GM23248 (cell line): ENCODE measurements around the gene ST6GALNAC3.

ENCODE experiments used
- EZH2 ChIP-seq: fragments of 200-600 bp; sonication (generic); IDR thresholded peaks from 2 replicates; pipeline ENCODE4 v1.6.1; 2018; ENCODE audit warnings: antibody characterized with exemption, mild to moderate bottlenecking; ENCODE audit not compliant: insufficient read depth, poor library complexity, severe bottlenecking
- EZH2phosphoT487 ChIP-seq: fragments of 200-600 bp; sonication (generic); IDR thresholded peaks from 2 replicates; pipeline ENCODE4 v1.6.1; 2018; ENCODE audit warnings: antibody characterized with exemption, moderate library complexity, mild to moderate bottlenecking, low read depth; ENCODE audit not compliant: insufficient read depth

DNA sequence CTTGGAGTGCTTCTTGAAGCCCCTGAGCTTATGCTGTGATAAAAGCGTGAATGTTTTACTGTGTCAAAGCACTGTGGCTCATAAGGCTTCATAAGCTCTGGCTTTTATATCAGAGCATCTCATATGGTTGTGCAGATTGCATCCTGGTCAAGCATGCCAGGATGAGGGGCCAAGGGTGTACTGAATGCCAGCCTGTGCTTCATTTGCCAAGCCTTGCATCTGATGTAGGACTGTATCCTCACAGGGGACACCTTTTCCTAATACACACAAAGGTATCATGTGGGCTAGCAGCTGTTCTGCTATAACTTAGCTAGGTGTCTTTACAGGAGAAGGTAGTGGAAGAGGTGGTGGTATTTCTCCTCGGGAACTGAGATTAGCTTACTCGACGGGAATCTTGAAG is 134.7 kb downstream of the ST6GALNAC3 start:
- no peak for TF ChIP-seq EZH2
- TF ChIP-seq EZH2phosphoT487 = no peak
